ENCODE results near the gene TP73. TPM values are rescaled to one million over a fixed set of nuclear protein-coding genes. Genes with fewer than 3 reads are reported as not detected.

The TP73 gene
- total RNA-seq, 1 experiment from 2014 or later = 2.6 TPM

DNA sequence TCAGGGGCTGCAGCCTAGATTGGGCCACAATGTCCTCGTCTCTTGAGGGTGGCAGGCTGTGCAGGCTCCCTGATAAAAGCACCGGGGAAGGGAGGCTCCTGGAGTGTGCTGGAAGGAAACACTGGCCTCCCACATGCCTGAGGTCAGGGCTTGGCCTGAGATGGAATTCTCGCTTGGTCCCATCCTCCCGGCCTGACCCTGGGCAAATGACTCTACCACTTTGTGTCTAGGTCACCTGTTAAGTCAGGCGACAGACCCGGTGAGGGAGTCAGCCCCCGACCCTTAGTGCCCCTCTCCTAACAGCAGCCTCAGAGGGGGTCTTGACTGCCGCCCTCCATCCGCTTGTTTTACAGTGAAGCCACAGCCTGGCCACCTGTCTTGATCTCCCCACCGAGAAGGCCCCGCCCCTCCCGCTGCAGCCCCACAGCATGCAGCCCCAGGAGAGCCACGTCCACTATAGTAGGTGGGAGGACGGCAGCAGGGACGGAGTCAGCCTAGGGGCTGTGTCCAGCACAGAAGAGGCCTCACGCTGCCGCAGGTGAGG is 122.7 kb downstream of the TP73 start:
- TF ChIP-seq EZH2phosphoT487 (IDR thresholded peaks at IDR 0.05; ENCODE audit: borderline replicate concordance, low read length) = no peak
- Histone ChIP-seq H3K4me2 (ENCODE audit: low read length) (no peak overlapping the region), H3K9me3 (ENCODE audit: low read length) (no peaks in the 10 kb centered on the region), H3K9me2 (replicated peaks; ENCODE audit: low read length) (no peaks in the 10 kb centered on the region), H3K36me3 (ENCODE audit: low read depth, low read length) (peaks cover 4% of the 10 kb centered on the region), H3K27ac (ENCODE audit: low read length) (no peak overlapping the region), H3K9ac (ENCODE audit: low read length) (no peak overlapping the region), H3K4me3 (ENCODE audit: low read length) (no peak overlapping the region), H3F3A (ENCODE audit: low read length, unreplicated experiment) (no peaks in the 10 kb centered on the region), H2AFZ (ENCODE audit: low read length) (no peak overlapping the region), H3K79me2 (ENCODE audit: low read length) (no peaks in the 10 kb centered on the region), H3K4me1 (ENCODE audit: insufficient read depth, low read length) (peaks cover 13% of the 10 kb centered on the region; the same call in 1 of the 2 replicates), H3K27me3 (ENCODE audit: low read length) (no peaks in the 10 kb centered on the region), H4K20me1 (ENCODE audit: low read length) (no peaks in the 10 kb centered on the region)
- ATAC-seq = no peak
- ChIA-PET CTCF (no interaction called here), POLR2A (ENCODE audit: unreplicated experiment) (no interaction called here)
- DNase-seq = no peak
- intact Hi-C loops (cut with micrococcal nuclease) = no loop called here
- no TSS peak for BruUV-seq (replicated peaks)

GRCh38 chr1:3775490-3776230 is 123.3 kb downstream of the TP73 start:
- BruUV-seq (replicated peaks) = no TSS peak
- peaks cover 13% of the 10 kb centered on the region; the same call in 1 of the 2 replicates for H3K4me1 ChIP-seq (ENCODE audit: insufficient read depth, low read length)

DNA sequence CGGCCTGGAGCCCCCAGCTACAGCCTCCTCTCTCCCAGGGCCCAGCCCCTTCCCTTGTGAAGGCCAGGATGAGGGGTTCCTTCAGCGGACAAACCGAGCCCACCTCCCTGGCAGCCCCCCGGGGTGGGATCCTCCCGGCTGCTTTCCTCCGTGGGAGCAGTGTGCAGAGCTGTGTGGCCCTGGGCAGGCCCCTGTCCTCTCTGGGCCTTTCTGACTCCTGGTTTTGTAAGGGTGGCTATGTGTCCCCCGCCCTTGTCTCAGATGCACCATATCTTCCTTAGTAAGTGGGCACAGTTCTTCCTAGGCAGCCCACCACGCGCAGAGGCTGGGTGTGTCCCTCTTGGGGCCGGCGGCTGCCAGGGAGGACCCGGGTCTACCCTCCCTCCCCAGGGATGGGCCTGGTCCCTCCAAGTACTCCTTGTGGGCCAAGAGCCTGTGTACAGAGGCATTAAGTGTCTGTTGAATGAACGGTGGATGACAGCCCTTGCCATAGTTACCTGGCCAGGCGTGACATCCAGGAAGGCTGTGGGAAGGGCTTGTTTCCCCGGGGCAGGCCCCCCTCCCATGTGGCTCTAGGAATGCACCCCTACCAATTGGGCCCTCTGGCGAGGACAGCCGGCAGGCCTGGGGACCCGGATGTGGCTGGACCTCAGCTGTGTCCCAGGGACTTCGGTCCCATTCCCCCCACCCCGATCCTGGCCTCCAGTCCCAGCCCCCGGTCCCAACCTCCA is 124.1 kb downstream of the TP73 start:
- peaks cover 13% of the 10 kb centered on the region; the same call in 1 of the 2 replicates for H3K4me1 ChIP-seq (ENCODE audit: insufficient read depth, low read length)
- no peak for ATAC-seq
- H4K20me1 ChIP-seq (ENCODE audit: low read length) = no peaks in the 10 kb centered on the region
- POLR2A ChIA-PET (ENCODE audit: unreplicated experiment) = no interaction called here
- no peaks in the 10 kb centered on the region for H3K9me3 ChIP-seq (ENCODE audit: low read length)
- H3K36me3 ChIP-seq (ENCODE audit: low read depth, low read length) = peaks cover 16% of the 10 kb centered on the region
- H2AFZ ChIP-seq (ENCODE audit: low read length) = no peak overlapping the region
- no peak for DNase-seq
- H3K4me2 ChIP-seq (ENCODE audit: low read length) = no peak overlapping the region
- no peaks in the 10 kb centered on the region for H3K79me2 ChIP-seq (ENCODE audit: low read length)
- TF ChIP-seq EZH2 (IDR thresholded peaks at IDR 0.05; ENCODE audit: low read length, unreplicated experiment) (no peak), CTCF (conservative IDR thresholded peaks at IDR 0.05; ENCODE audit: low read depth, low read length) (no peak), EZH2phosphoT487 (IDR thresholded peaks at IDR 0.05; ENCODE audit: borderline replicate concordance, low read length) (no peak)
- intact Hi-C loops (cut with micrococcal nuclease) = no loop called here
- H3K27me3 ChIP-seq (ENCODE audit: low read length) = no peaks in the 10 kb centered on the region
- H3F3A ChIP-seq (ENCODE audit: low read length, unreplicated experiment) = no peaks in the 10 kb centered on the region
- CTCF ChIA-PET = interaction anchor here (1.0 kb wide), 1 partner anchor 9 kb away, joined by 3 read pairs; no protein-coding TSS in a partner anchor
- no peak overlapping the region for H3K4me3 ChIP-seq (ENCODE audit: low read length)
- no peak overlapping the region for H3K9ac ChIP-seq (ENCODE audit: low read length)
- BruUV-seq (replicated peaks) = no TSS peak
- no peak overlapping the region for H3K27ac ChIP-seq (ENCODE audit: low read length)
- H3K9me2 ChIP-seq (replicated peaks; ENCODE audit: low read length) = no peaks in the 10 kb centered on the region

More at GRCh38 chr1:3775490-3776230, 123.3 kb downstream of the TP73 start:
- no peak for TF ChIP-seq EZH2phosphoT487 (IDR thresholded peaks at IDR 0.05; ENCODE audit: borderline replicate concordance, low read length)
- peak; percentile 74 for TF ChIP-seq CTCF (conservative IDR thresholded peaks at IDR 0.05; ENCODE audit: low read depth, low read length)
- TF ChIP-seq EZH2 (IDR thresholded peaks at IDR 0.05; ENCODE audit: low read length, unreplicated experiment) = no peak
- Histone ChIP-seq H3K4me2 (ENCODE audit: low read length) (no peak overlapping the region), H3K4me3 (ENCODE audit: low read length) (no peak overlapping the region), H3K27ac (ENCODE audit: low read length) (no peak overlapping the region), H3K27me3 (ENCODE audit: low read length) (no peaks in the 10 kb centered on the region), H3K9ac (ENCODE audit: low read length) (no peak overlapping the region), H3K79me2 (ENCODE audit: low read length) (no peaks in the 10 kb centered on the region), H3F3A (ENCODE audit: low read length, unreplicated experiment) (no peaks in the 10 kb centered on the region), H2AFZ (ENCODE audit: low read length) (no peak overlapping the region), H3K9me2 (replicated peaks; ENCODE audit: low read length) (no peaks in the 10 kb centered on the region), H3K36me3 (ENCODE audit: low read depth, low read length) (peaks cover 9% of the 10 kb centered on the region), H3K9me3 (ENCODE audit: low read length) (no peaks in the 10 kb centered on the region), H4K20me1 (ENCODE audit: low read length) (no peaks in the 10 kb centered on the region)
- POLR2A ChIA-PET (ENCODE audit: unreplicated experiment) = no interaction called here
- peak; percentile 19 for ATAC-seq
- CTCF ChIA-PET = interaction anchor here (1.0 kb wide), 1 partner anchor 9 kb away, joined by 3 read pairs; no protein-coding TSS in a partner anchor
- intact Hi-C loops (cut with micrococcal nuclease) = no loop called here
- DNase-seq = peak; percentile 72

All from PC-3 (cell line).